Naive thymus-derived CD4-positive, alpha-beta T cell (primary cell): Measurements from ENCODE around the gene PARD3B. TPM values are rescaled to one million over a fixed set of nuclear protein-coding genes. Genes with fewer than 3 reads are reported as not detected.

Source experiments
- ATAC-seq: fragments of 150-1000 bp; cut with Tn5 transposase; 2 replicates; pipeline ENCODE4 v1.10.0; 2021; ENCODE audit warnings: mild to moderate bottlenecking, moderate library complexity
- CTCF ChIA-PET: fragments of 350-600 bp; sonication (Branson Sonifier 250); formaldehyde crosslinking; loops from one replicate; lab custom pipeline; 2021; ENCODE audit warnings: antibody characterized with exemption; lab: Charles Lee
- POLR2A ChIA-PET: fragments of 350-600 bp; sonication (Branson Sonifier 250); formaldehyde crosslinking; loops from one replicate; lab custom pipeline; 2021; ENCODE audit warnings: antibody characterized with exemption, inconsistent platforms; lab: Charles Lee
- DNase-seq, 9 donors: peaks; one replicate each; pipeline versions ENCODE4 v3.0.0 to v3.0.0-alpha.2; 2020 to 2022; ENCODE audit warnings: mixed read lengths in 1 of 9
- H3K27ac ChIP-seq: one replicate; pipeline ENCODE4 v1.7.0; 2013; ENCODE audit warnings: mild to moderate bottlenecking, low read depth, low read length, moderate library complexity
- H3K27me3 ChIP-seq, 2 donors: one replicate each; pipeline ENCODE4 v1.7.0; 2013; ENCODE audit warnings: low read length in 2 of 2, mild to moderate bottlenecking in 2 of 2, moderate library complexity in 2 of 2; ENCODE audit not compliant: control insufficient read depth in 2 of 2, insufficient read depth in 2 of 2
- H3K36me3 ChIP-seq, 3 experiments: 1 replicate in 2 of 3; 2 replicates in 1 of 3; pipeline ENCODE4 v1.7.0; 2013; ENCODE audit warnings: low read length in 3 of 3, mild to moderate bottlenecking in 3 of 3, moderate library complexity in 1 of 3; ENCODE audit not compliant: insufficient read depth in 3 of 3, control insufficient read depth in 2 of 3
- H3K4me1 ChIP-seq, 2 donors: one replicate each; pipeline ENCODE4 v1.7.0; 2013; ENCODE audit warnings: low read length in 2 of 2, mild to moderate bottlenecking in 2 of 2, moderate library complexity in 1 of 2; ENCODE audit not compliant: control insufficient read depth in 2 of 2, insufficient read depth in 2 of 2
- H3K4me3 ChIP-seq: 2 replicates; pipeline ENCODE4 v1.7.0; 2013; ENCODE audit warnings: mild to moderate bottlenecking, low read length
- H3K9me3 ChIP-seq, 3 experiments: 1 replicate in 2 of 3; 2 replicates in 1 of 3; pipeline ENCODE4 v1.7.0; 2013; ENCODE audit warnings: low read length in 3 of 3; ENCODE audit not compliant: control insufficient read depth in 2 of 3
- H3K27ac Mint-ChIP-seq, 9 donors: one replicate each; pipeline ENCODE4 v1.8.0; 2020 to 2022; ENCODE audit warnings: mixed read lengths in 9 of 9, mild to moderate bottlenecking in 8 of 9, moderate library complexity in 5 of 9, inconsistent platforms in 2 of 9
- H3K27me3 Mint-ChIP-seq, 5 donors: one replicate each; pipeline ENCODE4 v1.8.0; 2021 to 2022; ENCODE audit warnings: mixed read lengths in 5 of 5, mild to moderate bottlenecking in 1 of 5
- H3K36me3 Mint-ChIP-seq, 5 donors: one replicate each; pipeline ENCODE4 v1.8.0; 2020 to 2022; ENCODE audit warnings: mixed read lengths in 5 of 5, mild to moderate bottlenecking in 3 of 5, inconsistent platforms in 1 of 5
- H3K4me1 Mint-ChIP-seq, 7 donors: one replicate each; pipeline ENCODE4 v1.8.0; 2020 to 2022; ENCODE audit warnings: mixed read lengths in 7 of 7, mild to moderate bottlenecking in 3 of 7, inconsistent platforms in 1 of 7
- H3K4me3 Mint-ChIP-seq, 10 donors: one replicate each; pipeline ENCODE4 v1.8.0; 2020 to 2022; ENCODE audit warnings: mild to moderate bottlenecking in 10 of 10, mixed read lengths in 10 of 10, moderate library complexity in 6 of 10, inconsistent platforms in 2 of 10
- H3K9me3 Mint-ChIP-seq, 11 donors: one replicate each; pipeline ENCODE4 v1.8.0; 2020 to 2022; ENCODE audit warnings: mixed read lengths in 11 of 11, mild to moderate bottlenecking in 4 of 11, inconsistent platforms in 1 of 11, moderate library complexity in 1 of 11
- intact Hi-C, 2 donors: fragments of 100-400 bp; cut with micrococcal nuclease; formaldehyde crosslinking; loops; one replicate each; pipeline ENCODE4 v1.15.1; 2023
- polyA plus RNA-seq, 2 donors: library from polyadenylated mRNA; unstranded; fragments of 300-500 nt; fragmentation: Illumina TruSeq; gene quantifications; one replicate each; pipeline ENCODE4 v1.2.3, GENCODE V29; 2021
- total RNA-seq, 6 experiments: library from RNA in 5 of 6; stranded (reverse) in 5 of 6; gene quantifications; 1 replicate in 5 of 6; 2 replicates in 1 of 6; pipeline ENCODE4 v1.2.3 and lab custom pipeline; 2021 to 2026

Gene PARD3B
- total and polyA plus RNA-seq, 7 experiments from 2014 or later, result 0.22 to 4.0 (median 0.87) TPM

GRCh38 chr2:205464681-205465080 lies 919.4 kb downstream of the PARD3B start:
- H3K27me3 Mint-ChIP-seq, result peaks cover 0 to 13% (median 0%) of the 10 kb centered on the region in 5 donors
- no peaks in the 10 kb centered on the region for H3K36me3 ChIP-seq
- peaks cover 0 to 1% (median 0%) of the 10 kb centered on the region in 5 donors for H3K36me3 Mint-ChIP-seq
- peaks cover 0 to 3% (median 0%) of the 10 kb centered on the region in 11 donors for H3K9me3 Mint-ChIP-seq
- H3K27ac Mint-ChIP-seq, result no peak overlapping the region
- intact Hi-C loops, result no loop called here
- H3K27me3 ChIP-seq, result no peaks in the 10 kb centered on the region
- no peak for DNase-seq
- H3K4me3 Mint-ChIP-seq, result no peak overlapping the region
- no peak overlapping the region for H3K4me3 ChIP-seq
- peaks cover 0 to 5% (median 0%) of the 10 kb centered on the region in 7 donors for H3K4me1 Mint-ChIP-seq
- ChIA-PET POLR2A (no interaction called here), CTCF (no interaction called here)
- ATAC-seq, result no peak
- no peak overlapping the region for H3K27ac ChIP-seq
- no peaks in the 10 kb centered on the region for H3K9me3 ChIP-seq
- H3K4me1 ChIP-seq, result no peaks in the 10 kb centered on the region

- Histone ChIP-seq H3K4me3 (no peak overlapping the region), H3K27ac (no peak overlapping the region), H3K4me1 (no peaks in the 10 kb centered on the region), H3K9me3 (no peaks in the 10 kb centered on the region), H3K36me3 (no peaks in the 10 kb centered on the region), H3K27me3 (no peaks in the 10 kb centered on the region)
- peaks cover 0 to 18% (median 0%) of the 10 kb centered on the region in 5 donors for H3K27me3 Mint-ChIP-seq
- H3K36me3 Mint-ChIP-seq, result no peaks in the 10 kb centered on the region
- intact Hi-C loops, result no loop called here
- no peak overlapping the region for H3K27ac Mint-ChIP-seq
- H3K4me1 Mint-ChIP-seq, result peaks cover 0 to 5% (median 0%) of the 10 kb centered on the region in 7 donors
- ATAC-seq (no peak), DNase-seq (no peak)
- peaks cover 0 to 3% (median 0%) of the 10 kb centered on the region in 11 donors for H3K9me3 Mint-ChIP-seq
- POLR2A ChIA-PET, result no interaction called here
- H3K4me3 Mint-ChIP-seq, result no peak overlapping the region
- CTCF ChIA-PET, result no interaction called here
Measured at GRCh38 chr2:205465791-205466190, 920.5 kb downstream of the PARD3B start.

GRCh38 chr2:205471776-205472175 lies 926.5 kb downstream of the PARD3B start:
- Mint-ChIP-seq H3K36me3 (no peaks in the 10 kb centered on the region), H3K27me3 (peaks cover 0 to 27% (median 0%) of the 10 kb centered on the region in 5 donors), H3K9me3 (peaks cover 0 to 4% (median 0%) of the 10 kb centered on the region in 11 donors), H3K4me3 (no peak overlapping the region), H3K4me1 (no peaks in the 10 kb centered on the region), H3K27ac (no peak overlapping the region)
- Histone ChIP-seq H3K9me3 (no peaks in the 10 kb centered on the region), H3K36me3 (no peaks in the 10 kb centered on the region), H3K27ac (no peak overlapping the region), H3K4me1 (no peaks in the 10 kb centered on the region), H3K27me3 (no peaks in the 10 kb centered on the region), H3K4me3 (no peak overlapping the region)
- CTCF ChIA-PET, result no interaction called here
- no peak for ATAC-seq
- POLR2A ChIA-PET, result no interaction called here
- intact Hi-C loops, result no loop called here
- DNase-seq, result no peak

- no peak overlapping the region for H3K4me3 Mint-ChIP-seq
- Histone ChIP-seq H3K27me3 (no peaks in the 10 kb centered on the region), H3K4me1 (no peaks in the 10 kb centered on the region), H3K27ac (no peak overlapping the region), H3K4me3 (no peak overlapping the region), H3K9me3 (no peaks in the 10 kb centered on the region), H3K36me3 (no peaks in the 10 kb centered on the region)
- ChIA-PET POLR2A (no interaction called here), CTCF (interaction anchor here (0.6 kb wide), 1 partner anchor 205 kb away, joined by 3 read pairs; no protein-coding TSS in a partner anchor)
- no peaks in the 10 kb centered on the region for H3K36me3 Mint-ChIP-seq
- H3K27me3 Mint-ChIP-seq, result peaks cover 0 to 34% (median 0%) of the 10 kb centered on the region in 5 donors
- H3K4me1 Mint-ChIP-seq, result no peaks in the 10 kb centered on the region
- intact Hi-C loops, result no loop called here
- DNase-seq (no peak), ATAC-seq (no peak)
- peaks cover 0 to 4% (median 0%) of the 10 kb centered on the region in 11 donors for H3K9me3 Mint-ChIP-seq
- no peak overlapping the region for H3K27ac Mint-ChIP-seq
Measured at GRCh38 chr2:205473791-205474190, 928.5 kb downstream of the PARD3B start.

GRCh38 chr2:205474741-205475415 lies 929.6 kb downstream of the PARD3B start:
- ATAC-seq, result no peak
- Mint-ChIP-seq H3K27ac (no peak overlapping the region), H3K4me3 (no peak overlapping the region), H3K27me3 (peaks cover 0 to 37% (median 0%) of the 10 kb centered on the region in 5 donors), H3K9me3 (peaks cover 0 to 4% (median 0%) of the 10 kb centered on the region in 11 donors), H3K4me1 (no peaks in the 10 kb centered on the region), H3K36me3 (no peaks in the 10 kb centered on the region)
- Histone ChIP-seq H3K27ac (no peak overlapping the region), H3K4me3 (no peak overlapping the region), H3K27me3 (no peaks in the 10 kb centered on the region), H3K36me3 (no peaks in the 10 kb centered on the region), H3K9me3 (no peaks in the 10 kb centered on the region), H3K4me1 (no peaks in the 10 kb centered on the region)
- no peak for DNase-seq
- CTCF ChIA-PET, result no interaction called here
- intact Hi-C loops, result no loop called here
- POLR2A ChIA-PET, result no interaction called here

GRCh38 chr2:205475416-205475768 lies 930.1 kb downstream of the PARD3B start:
- Mint-ChIP-seq H3K9me3 (peaks cover 0 to 4% (median 0%) of the 10 kb centered on the region in 11 donors), H3K27ac (no peak overlapping the region), H3K36me3 (no peaks in the 10 kb centered on the region), H3K27me3 (peaks cover 0 to 34% (median 0%) of the 10 kb centered on the region in 5 donors), H3K4me1 (no peaks in the 10 kb centered on the region), H3K4me3 (no peak overlapping the region)
- no peak for DNase-seq
- Histone ChIP-seq H3K36me3 (no peaks in the 10 kb centered on the region), H3K9me3 (no peaks in the 10 kb centered on the region), H3K4me3 (no peak overlapping the region), H3K27me3 (no peaks in the 10 kb centered on the region), H3K4me1 (no peaks in the 10 kb centered on the region), H3K27ac (no peak overlapping the region)
- intact Hi-C loops, result no loop called here
- POLR2A ChIA-PET, result no interaction called here
- CTCF ChIA-PET, result no interaction called here
- no peak for ATAC-seq
